ENCODE data around the gene MGMT.

GRCh38 chr10:129564923-129565322, 97.9 kb downstream of the MGMT start:
- no peak for TF ChIP-seq CTCF (IDR thresholded peaks at IDR 0.05)
- no peak for TF ChIP-seq POLR2AphosphoS5 (IDR thresholded peaks at IDR 0.05)
- TF ChIP-seq POLR2A (IDR thresholded peaks at IDR 0.05) = no peak
